ENCODE data around the gene MFSD2A. TPM values are rescaled to one million over a fixed set of nuclear protein-coding genes. Genes with fewer than 3 reads are reported as not detected.
"Not testable (repeated sequence)": the region's sequence is repeated elsewhere in the genome, so short reads cannot be mapped to it uniquely, and the experiment has no call there.

The MFSD2A gene
- total and polyA plus RNA-seq, 4 experiments from 2014 or later, result 0.38 to 0.70 (median 0.43) TPM

- DNase-seq, result no peak
- Mint-ChIP-seq H3K4me1 (peaks cover 10 to 21% (median 14%) of the 10 kb centered on the region in 4 donors), H3K27ac (no peak overlapping the region), H3K27me3 (no peaks in the 10 kb centered on the region), H3K4me3 (no peak overlapping the region), H3K36me3 (no peaks in the 10 kb centered on the region), H3K9me3 (peaks cover 0 to 5% (median 0%) of the 10 kb centered on the region in 8 donors)
- ChIA-PET CTCF (ENCODE audit: partially characterized antibody) (interaction anchor here (1.1 to 1.4 kb wide), 2 partner anchors 9 to 27 kb away, joined by 3 read pairs; no protein-coding TSS in a partner anchor), POLR2A (ENCODE audit: partially characterized antibody) (no interaction called here)
- Histone ChIP-seq H3K4me1 (ENCODE audit: insufficient read depth, low read length) (peaks cover 9% of the 10 kb centered on the region), H3K27ac (ENCODE audit: low read depth, low read length) (no peak overlapping the region), H3K27me3 (ENCODE audit: insufficient read depth, low read length) (no peaks in the 10 kb centered on the region), H3K4me3 (ENCODE audit: low read length in 2 of 2) (no peak overlapping the region), H3K36me3 (ENCODE audit: insufficient read depth, low read length) (no peaks in the 10 kb centered on the region), H3K9me3 (ENCODE audit: control insufficient read depth in 1 of 2, low read length in 2 of 2) (no peaks in the 10 kb centered on the region)
- intact Hi-C loops (cut with micrococcal nuclease), result no loop called here
Measured at GRCh38 chr1:40004857-40005256, 49.9 kb downstream of the MFSD2A start.

GRCh38 chr1:40007481-40008034, 52.6 kb downstream of the MFSD2A start:
- H3K9me3 ChIP-seq (ENCODE audit: control insufficient read depth in 1 of 2, low read length in 2 of 2); H3K36me3 Mint-ChIP-seq; POLR2A ChIA-PET (ENCODE audit: partially characterized antibody); H3K4me3 Mint-ChIP-seq; H3K9me3 Mint-ChIP-seq; H3K27me3 Mint-ChIP-seq; H3K4me1 ChIP-seq (ENCODE audit: insufficient read depth, low read length); intact Hi-C loops (cut with micrococcal nuclease); H3K4me3 ChIP-seq (ENCODE audit: low read length in 2 of 2); H3K27ac ChIP-seq (ENCODE audit: low read depth, low read length); H3K27me3 ChIP-seq (ENCODE audit: insufficient read depth, low read length); H3K27ac Mint-ChIP-seq; H3K36me3 ChIP-seq (ENCODE audit: insufficient read depth, low read length); DNase-seq: not testable (repeated sequence)
- H3K4me1 Mint-ChIP-seq, result peaks cover 8 to 21% (median 13%) of the 10 kb centered on the region in 4 donors
- CTCF ChIA-PET (ENCODE audit: partially characterized antibody), result interaction anchor here (1.1 to 1.3 kb wide), 2 partner anchors 24 to 26 kb away, joined by 3 to 4 read pairs; no protein-coding TSS in a partner anchor

GRCh38 chr1:40011198-40011597, 56.3 kb downstream of the MFSD2A start:
- peaks cover 23% of the 10 kb centered on the region for H3K4me1 ChIP-seq (ENCODE audit: insufficient read depth, low read length)
- peaks cover 14 to 35% (median 17%) of the 10 kb centered on the region in 4 donors for H3K4me1 Mint-ChIP-seq
- H3K4me3 ChIP-seq (ENCODE audit: low read length in 2 of 2), result no peak overlapping the region
- H3K27ac ChIP-seq (ENCODE audit: low read depth, low read length), result no peak overlapping the region
- DNase-seq, result no peak
- POLR2A ChIA-PET (ENCODE audit: partially characterized antibody), result no interaction called here
- H3K27me3 ChIP-seq (ENCODE audit: insufficient read depth, low read length), result no peaks in the 10 kb centered on the region
- no peaks in the 10 kb centered on the region for H3K9me3 ChIP-seq (ENCODE audit: control insufficient read depth in 1 of 2, low read length in 2 of 2)
- H3K4me3 Mint-ChIP-seq, result no peak overlapping the region
- no peak overlapping the region for H3K27ac Mint-ChIP-seq
- peaks cover 0 to 3% (median 0%) of the 10 kb centered on the region in 8 donors for H3K9me3 Mint-ChIP-seq
- no peaks in the 10 kb centered on the region for H3K36me3 Mint-ChIP-seq
- no peaks in the 10 kb centered on the region for H3K27me3 Mint-ChIP-seq
- intact Hi-C loops (cut with micrococcal nuclease), result no loop called here
- H3K36me3 ChIP-seq (ENCODE audit: insufficient read depth, low read length), result no peaks in the 10 kb centered on the region
- CTCF ChIA-PET (ENCODE audit: partially characterized antibody), result interaction anchor here (1.0 kb wide), 1 partner anchor 22 kb away, joined by 3 read pairs; no protein-coding TSS in a partner anchor

- no peaks in the 10 kb centered on the region for H3K27me3 Mint-ChIP-seq
- H3K36me3 ChIP-seq (ENCODE audit: insufficient read depth, low read length), result no peaks in the 10 kb centered on the region
- H3K27ac ChIP-seq (ENCODE audit: low read depth, low read length), result peak overlapping the region; percentile 12
- peak overlapping the region; percentile 30 to 87 (median 75) for H3K27ac Mint-ChIP-seq
- intact Hi-C loops (cut with micrococcal nuclease), result no loop called here
- ChIA-PET CTCF (ENCODE audit: partially characterized antibody) (interaction anchor here (0.6 to 3.2 kb wide), 5 partner anchors 18 to 219 kb away, joined by 3 to 26 read pairs (median 4); no protein-coding TSS in a partner anchor), POLR2A (ENCODE audit: partially characterized antibody) (interaction anchor here (0.8 kb wide), 1 partner anchor 25 kb away, joined by 3 read pairs; no protein-coding TSS in a partner anchor)
- H3K9me3 ChIP-seq (ENCODE audit: control insufficient read depth in 1 of 2, low read length in 2 of 2), result no peaks in the 10 kb centered on the region
- H3K9me3 Mint-ChIP-seq, result peaks cover 0 to 4% (median 0%) of the 10 kb centered on the region in 8 donors
- peak; percentile 38 to 74 (median 60) for DNase-seq
- no peaks in the 10 kb centered on the region for H3K27me3 ChIP-seq (ENCODE audit: insufficient read depth, low read length)
- H3K4me1 Mint-ChIP-seq, result peaks cover 14 to 35% (median 17%) of the 10 kb centered on the region in 4 donors
- H3K4me1 ChIP-seq (ENCODE audit: insufficient read depth, low read length), result peaks cover 23% of the 10 kb centered on the region
- peak overlapping the region in 3 of 8 donors; percentile 1 to 71 (median 41) for H3K4me3 Mint-ChIP-seq
- no peak overlapping the region for H3K4me3 ChIP-seq (ENCODE audit: low read length in 2 of 2)
- no peaks in the 10 kb centered on the region for H3K36me3 Mint-ChIP-seq
Measured at GRCh38 chr1:40014253-40014706, 59.3 kb downstream of the MFSD2A start.

GRCh38 chr1:40014812-40015594, 60.1 kb downstream of the MFSD2A start:
- DNase-seq, result no peak
- H3K27ac Mint-ChIP-seq, result peak overlapping the region; percentile 31 to 83 (median 66)
- intact Hi-C loops (cut with micrococcal nuclease), result no loop called here
- Histone ChIP-seq H3K9me3 (ENCODE audit: control insufficient read depth in 1 of 2, low read length in 2 of 2) (no peaks in the 10 kb centered on the region), H3K4me3 (ENCODE audit: low read length in 2 of 2) (no peak overlapping the region), H3K4me1 (ENCODE audit: insufficient read depth, low read length) (peaks cover 23% of the 10 kb centered on the region), H3K36me3 (ENCODE audit: insufficient read depth, low read length) (no peaks in the 10 kb centered on the region), H3K27me3 (ENCODE audit: insufficient read depth, low read length) (no peaks in the 10 kb centered on the region), H3K27ac (ENCODE audit: low read depth, low read length) (peak overlapping the region; percentile 12)
- H3K4me1 Mint-ChIP-seq, result peaks cover 12 to 35% (median 16%) of the 10 kb centered on the region in 4 donors
- POLR2A ChIA-PET (ENCODE audit: partially characterized antibody), result interaction anchor here (0.8 kb wide), 1 partner anchor 24 kb away, joined by 3 read pairs; no protein-coding TSS in a partner anchor
- H3K9me3 Mint-ChIP-seq, result peaks cover 0 to 4% (median 0%) of the 10 kb centered on the region in 8 donors
- H3K27me3 Mint-ChIP-seq, result no peaks in the 10 kb centered on the region
- no peaks in the 10 kb centered on the region for H3K36me3 Mint-ChIP-seq
- peak overlapping the region in 3 of 8 donors; percentile 4 to 39 (median 8) for H3K4me3 Mint-ChIP-seq
- CTCF ChIA-PET (ENCODE audit: partially characterized antibody), result interaction anchor here (1.1 to 3.2 kb wide), 2 partner anchors 17 to 43 kb away, joined by 3 to 26 read pairs; no protein-coding TSS in a partner anchor

GRCh38 chr1:40017951-40018575, 63.1 kb downstream of the MFSD2A start:
- H3K36me3 ChIP-seq (ENCODE audit: insufficient read depth, low read length), result no peaks in the 10 kb centered on the region

More at GRCh38 chr1:40017951-40018575, 63.1 kb downstream of the MFSD2A start:
- Histone ChIP-seq H3K27ac (ENCODE audit: low read depth, low read length) (no peak overlapping the region), H3K4me3 (ENCODE audit: low read length in 2 of 2) (no peak overlapping the region), H3K4me1 (ENCODE audit: insufficient read depth, low read length) (peaks cover 23% of the 10 kb centered on the region), H3K9me3 (ENCODE audit: control insufficient read depth in 1 of 2, low read length in 2 of 2) (no peaks in the 10 kb centered on the region), H3K27me3 (ENCODE audit: insufficient read depth, low read length) (no peaks in the 10 kb centered on the region)
- Mint-ChIP-seq H3K4me3 (no peak overlapping the region), H3K36me3 (no peaks in the 10 kb centered on the region), H3K27me3 (peaks cover 0 to 3% of the 10 kb centered on the region in 2 donors), H3K27ac (no peak overlapping the region), H3K4me1 (peaks cover 11 to 27% (median 14%) of the 10 kb centered on the region in 4 donors), H3K9me3 (peaks cover 0 to 5% (median 3%) of the 10 kb centered on the region in 8 donors)
- intact Hi-C loops (cut with micrococcal nuclease), result no loop called here
- CTCF ChIA-PET (ENCODE audit: partially characterized antibody), result interaction anchor here (1.2 kb wide), 1 partner anchor 20 kb away, joined by 3 read pairs; no protein-coding TSS in a partner anchor
- DNase-seq, result no peak
- POLR2A ChIA-PET (ENCODE audit: partially characterized antibody), result no interaction called here
